Peyer's patch (tissue), 4 donors: ENCODE measurements around the gene DOCK10. TPM values are rescaled to one million over a fixed set of nuclear protein-coding genes. Genes with fewer than 3 reads are reported as not detected.

ENCODE experiments used
- DNase-seq, 3 donors: peaks; one replicate each; pipeline ENCODE4 v3.0.0-alpha.2; 2017 to 2019
- H3K27ac ChIP-seq, 4 donors: fragments of 200-600 bp; sonication (generic); one replicate each; pipeline ENCODE4 v1.5.1; 2016 to 2019
- H3K27me3 ChIP-seq, 2 donors: fragments of 200-600 bp; sonication (generic); one replicate each; pipeline ENCODE4 v1.5.1; 2019
- H3K36me3 ChIP-seq, 3 donors: fragments of 200-600 bp; sonication (generic); one replicate each; pipeline ENCODE4 v1.5.1; 2016 to 2019
- H3K4me1 ChIP-seq, 4 donors: fragments of 200-600 bp; sonication (generic); one replicate each; pipeline ENCODE4 v1.5.1; 2016 to 2019
- H3K4me3 ChIP-seq, 4 donors: fragments of 200-600 bp; sonication (generic); 1 replicate in 3 of 4; 2 replicates in 1 of 4; pipeline ENCODE4 v1.5.1; 2016 to 2019; ENCODE audit warnings: mild to moderate bottlenecking in 1 of 4
- H3K9me3 ChIP-seq, 4 donors: fragments of 200-600 bp; sonication (generic); one replicate each; pipeline ENCODE4 v1.5.1; 2016 to 2019; ENCODE audit warnings: mild to moderate bottlenecking in 1 of 4
- CTCF ChIP-seq, 6 experiments: fragments of 450-650 bp in 4 of 6; fragments of 200-600 bp in 2 of 6; sonication (generic) in 1 of 6; IDR thresholded peaks; one replicate each; pipeline ENCODE4 v1.5.1; 2017 to 2019; ENCODE audit warnings: antibody characterized with exemption in 6 of 6, mild to moderate bottlenecking in 3 of 6, moderate library complexity in 1 of 6
- POLR2A ChIP-seq, 2 donors: fragments of 450-650 bp; IDR thresholded peaks; one replicate each; pipeline ENCODE4 v1.5.1; 2017; ENCODE audit warnings: antibody characterized with exemption in 2 of 2, mild to moderate bottlenecking in 2 of 2, moderate library complexity in 2 of 2
- total RNA-seq, 4 donors: library from RNA; depleted of rRNA; stranded (reverse); fragments of >200 nt; gene quantifications; one replicate each; pipeline ENCODE4 v1.1.0, GENCODE V29; 2016

The DOCK10 gene
- total RNA-seq, 4 donors from 2014 or later: 14.6 to 97.4 (median 23.5) TPM

- peaks cover 0 to 23% (median 0%) of the 10 kb centered on the region in 3 donors for H3K36me3 ChIP-seq
- DNase-seq: no peak
- H3K27ac ChIP-seq: no peak overlapping the region
- no peaks in the 10 kb centered on the region for H3K9me3 ChIP-seq
- H3K4me1 ChIP-seq: no peaks in the 10 kb centered on the region
- TF ChIP-seq POLR2A (IDR thresholded peaks at IDR 0.05) (no peak), CTCF (IDR thresholded peaks at IDR 0.05) (no peak)
- no peak overlapping the region for H3K4me3 ChIP-seq
- H3K27me3 ChIP-seq: no peaks in the 10 kb centered on the region
Observed at GRCh38 chr2:224871813-224872212, 170.5 kb downstream of the DOCK10 start.

DNA sequence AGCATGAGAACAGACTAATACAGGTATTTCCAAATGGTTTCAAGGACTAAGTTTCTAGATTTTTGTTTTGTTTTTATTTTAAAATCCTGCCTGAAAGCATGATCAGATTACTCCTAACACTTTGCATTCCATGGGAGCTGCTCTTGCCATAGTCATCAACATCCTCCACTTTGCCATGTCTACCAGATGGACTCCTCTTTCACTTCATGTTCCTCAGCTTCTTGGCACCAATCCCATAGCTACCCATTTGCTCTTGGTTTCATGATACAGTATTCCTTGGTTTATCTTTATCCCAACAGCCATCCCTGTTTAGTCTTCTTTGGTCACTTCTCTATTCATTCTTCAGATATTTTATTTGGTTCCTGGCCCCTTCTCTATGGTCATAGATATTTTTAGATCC lies 171.9 kb downstream of the DOCK10 start:
- Histone ChIP-seq H3K36me3 (peaks cover 0 to 23% (median 0%) of the 10 kb centered on the region in 3 donors), H3K9me3 (no peaks in the 10 kb centered on the region), H3K27me3 (no peaks in the 10 kb centered on the region), H3K27ac (no peak overlapping the region), H3K4me3 (no peak overlapping the region), H3K4me1 (no peaks in the 10 kb centered on the region)
- no peak for DNase-seq
- TF ChIP-seq CTCF (IDR thresholded peaks at IDR 0.05) (no peak), POLR2A (IDR thresholded peaks at IDR 0.05) (no peak)

DNA sequence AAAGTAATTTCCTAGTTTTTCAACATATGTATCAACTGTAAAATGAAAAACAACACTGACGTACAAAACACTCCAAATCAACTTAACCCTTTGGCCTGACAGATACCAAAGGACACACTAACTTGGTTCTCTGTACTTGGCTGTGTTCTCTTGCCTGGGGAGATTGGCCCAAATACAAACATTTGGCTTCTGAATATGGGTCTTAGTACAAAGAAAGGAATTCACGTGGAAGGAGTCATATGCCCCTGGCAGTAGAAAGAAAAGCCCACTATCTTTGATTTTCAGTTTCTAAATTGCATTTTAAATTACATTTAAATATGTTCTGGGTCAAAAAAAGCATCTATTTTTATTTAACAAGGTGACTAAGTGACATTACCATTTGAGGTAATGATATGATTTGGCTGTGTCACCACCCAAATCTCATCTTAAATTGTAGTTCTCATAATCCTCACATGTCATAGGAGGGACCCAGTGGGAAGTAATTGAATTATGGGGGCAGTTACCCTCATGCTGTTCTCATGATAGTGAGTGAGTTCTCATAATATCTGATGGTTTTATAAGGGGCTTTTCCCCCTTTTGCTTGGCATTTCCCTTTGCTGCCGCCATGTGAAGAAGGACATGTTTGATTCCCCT lies 172.6 kb downstream of the DOCK10 start:
- DNase-seq: no peak
- no peaks in the 10 kb centered on the region for H3K27me3 ChIP-seq
- H3K4me3 ChIP-seq: no peak overlapping the region
- H3K9me3 ChIP-seq: no peaks in the 10 kb centered on the region
- no peaks in the 10 kb centered on the region for H3K4me1 ChIP-seq
- peaks cover 0 to 23% (median 0%) of the 10 kb centered on the region in 3 donors for H3K36me3 ChIP-seq
- no peak for TF ChIP-seq CTCF (IDR thresholded peaks at IDR 0.05)
- TF ChIP-seq POLR2A (IDR thresholded peaks at IDR 0.05): no peak
- no peak overlapping the region for H3K27ac ChIP-seq

- H3K4me1 ChIP-seq: no peaks in the 10 kb centered on the region
- H3K27ac ChIP-seq: no peak overlapping the region
- no peaks in the 10 kb centered on the region for H3K27me3 ChIP-seq
- no peaks in the 10 kb centered on the region for H3K9me3 ChIP-seq
- TF ChIP-seq CTCF (IDR thresholded peaks at IDR 0.05) (no peak), POLR2A (IDR thresholded peaks at IDR 0.05) (no peak)
- DNase-seq: no peak
- no peaks in the 10 kb centered on the region for H3K36me3 ChIP-seq
- H3K4me3 ChIP-seq: no peak overlapping the region
Observed at GRCh38 chr2:224865016-224865415, 177.3 kb downstream of the DOCK10 start.

DNA sequence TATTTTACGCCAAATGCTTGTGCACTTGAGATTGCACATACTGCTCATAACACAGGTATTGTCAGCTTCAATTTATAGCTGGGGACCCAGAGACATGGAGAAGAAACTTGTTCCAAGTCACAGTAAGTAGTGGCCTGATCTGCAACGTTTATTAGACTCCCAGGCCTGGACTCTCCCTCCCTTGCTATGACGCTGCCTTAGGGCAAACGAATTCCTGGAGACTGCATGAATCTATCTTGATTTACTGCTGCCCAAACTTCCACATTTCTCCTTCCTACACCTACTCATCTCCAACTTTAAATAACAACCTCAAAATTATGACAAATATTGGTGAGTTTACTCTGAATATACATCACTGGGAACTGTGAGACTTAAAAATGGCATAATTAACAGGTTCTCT lies 181.0 kb downstream of the DOCK10 start:
- H3K9me3 ChIP-seq: no peaks in the 10 kb centered on the region
- H3K27me3 ChIP-seq: no peaks in the 10 kb centered on the region
- no peaks in the 10 kb centered on the region for H3K4me1 ChIP-seq
- H3K27ac ChIP-seq: no peak overlapping the region
- no peak for DNase-seq
- TF ChIP-seq POLR2A (IDR thresholded peaks at IDR 0.05): no peak
- no peak for TF ChIP-seq CTCF (IDR thresholded peaks at IDR 0.05)
- no peaks in the 10 kb centered on the region for H3K36me3 ChIP-seq
- H3K4me3 ChIP-seq: no peak overlapping the region

DNA sequence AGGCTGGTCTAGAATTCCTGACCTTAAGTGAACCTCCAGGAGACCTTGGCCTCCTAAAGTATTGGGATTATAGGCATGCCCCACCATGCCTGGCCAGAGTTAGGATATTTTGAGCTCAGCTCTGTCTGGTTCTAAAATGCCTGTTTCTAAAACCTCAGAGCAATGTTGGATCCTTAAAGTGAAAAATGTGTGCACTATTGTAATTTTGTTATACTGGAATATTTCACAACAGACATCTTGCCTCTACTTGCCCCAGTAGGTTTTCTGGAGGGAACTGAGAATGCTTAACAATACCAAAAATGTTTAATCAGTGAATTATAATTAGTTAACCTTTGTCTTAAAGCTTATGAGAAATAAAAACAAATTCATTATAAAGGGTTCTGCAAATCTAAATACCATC lies 181.5 kb downstream of the DOCK10 start:
- H3K4me3 ChIP-seq: no peak overlapping the region
- no peaks in the 10 kb centered on the region for H3K36me3 ChIP-seq
- DNase-seq: no peak
- no peaks in the 10 kb centered on the region for H3K9me3 ChIP-seq
- H3K27me3 ChIP-seq: no peaks in the 10 kb centered on the region
- no peak overlapping the region for H3K27ac ChIP-seq
- no peaks in the 10 kb centered on the region for H3K4me1 ChIP-seq
- TF ChIP-seq POLR2A (IDR thresholded peaks at IDR 0.05) (no peak), CTCF (IDR thresholded peaks at IDR 0.05) (no peak)
